HEK293T (cell line): ENCODE data around the gene CPT1A.

Experiments
- CTCF ChIA-PET: fragments of 350-600 bp; formaldehyde crosslinking; extraction: SDS; loops from one replicate; lab custom pipeline; 2021; ENCODE audit warnings: antibody characterized with exemption, inconsistent platforms; lab: Yijun Ruan, JAX
- POLR2A ChIA-PET: fragments of 350-600 bp; formaldehyde crosslinking; extraction: SDS; loops from one replicate; lab custom pipeline; 2020; ENCODE audit warnings: antibody characterized with exemption, inconsistent platforms; lab: Yijun Ruan, JAX
- DNase-seq: peaks from one replicate; pipeline ENCODE4 v3.0.0; 2012; ENCODE audit warnings: mixed read lengths; ENCODE audit errors: extremely low spot score
- ARNT ChIP-seq: fragments of 450-650 bp; IDR thresholded peaks from 2 replicates; pipeline ENCODE4 v1.6.1; 2017; ENCODE audit warnings: mild to moderate bottlenecking
- BHLHE40 ChIP-seq: fragments of 450-650 bp; IDR thresholded peaks from 2 replicates; pipeline ENCODE4 v1.6.1; 2016; ENCODE audit warnings: mild to moderate bottlenecking, moderate library complexity, borderline replicate concordance
- CTBP1 ChIP-seq: fragments of 450-650 bp; IDR thresholded peaks from 2 replicates; pipeline ENCODE4 v1.6.1; 2016; ENCODE audit warnings: borderline replicate concordance
- ELF4 ChIP-seq: fragments of 450-650 bp; IDR thresholded peaks from 2 replicates; pipeline ENCODE4 v1.6.1; 2017; ENCODE audit warnings: antibody characterized with exemption
- FOXA1 ChIP-seq: fragments of 450-650 bp; IDR thresholded peaks from 2 replicates; pipeline ENCODE4 v1.6.1; 2016; ENCODE audit warnings: mild to moderate bottlenecking
- FOXK2 ChIP-seq: fragments of 450-650 bp; IDR thresholded peaks from 2 replicates; pipeline ENCODE4 v1.6.1; 2016; ENCODE audit warnings: mild to moderate bottlenecking
- FOXM1 ChIP-seq: fragments of 450-650 bp; IDR thresholded peaks from 2 replicates; pipeline ENCODE4 v1.6.1; 2017; ENCODE audit warnings: mild to moderate bottlenecking, borderline replicate concordance
- HDGF ChIP-seq: fragments of 450-650 bp; IDR thresholded peaks from 2 replicates; pipeline ENCODE4 v1.6.1; 2017; ENCODE audit warnings: antibody characterized with exemption, borderline replicate concordance
- L3MBTL2 ChIP-seq: fragments of 450-650 bp; conservative IDR thresholded peaks from 2 replicates; pipeline ENCODE4 v1.6.1; 2016; ENCODE audit warnings: mild to moderate bottlenecking
- LEF1 ChIP-seq: fragments of 450-650 bp; IDR thresholded peaks from 2 replicates; pipeline ENCODE4 v1.6.1; 2017; ENCODE audit warnings: mild to moderate bottlenecking, borderline replicate concordance
- NFRKB ChIP-seq: fragments of 450-650 bp; IDR thresholded peaks from 2 replicates; pipeline ENCODE4 v1.6.1; 2016; ENCODE audit warnings: mild to moderate bottlenecking, moderate library complexity
- SP1 ChIP-seq: fragments of 450-650 bp; IDR thresholded peaks from 2 replicates; pipeline ENCODE4 v1.6.1; 2017
- SUZ12 ChIP-seq: fragments of 450-650 bp; IDR thresholded peaks from 2 replicates; pipeline ENCODE4 v1.6.1; 2016; ENCODE audit warnings: mild to moderate bottlenecking
- TARDBP ChIP-seq: fragments of 450-650 bp; IDR thresholded peaks from 2 replicates; pipeline ENCODE4 v1.6.1; 2016
- ZNF384 ChIP-seq: fragments of 450-650 bp; IDR thresholded peaks from 2 replicates; pipeline ENCODE4 v1.6.1; 2016
- TF ChIP-seq, protein P1 (sequence below): fragments of 450-650 bp; IDR thresholded peaks from 2 replicates; pipeline ENCODE4 v1.6.1; 2016

CPT1A gene

DNA sequence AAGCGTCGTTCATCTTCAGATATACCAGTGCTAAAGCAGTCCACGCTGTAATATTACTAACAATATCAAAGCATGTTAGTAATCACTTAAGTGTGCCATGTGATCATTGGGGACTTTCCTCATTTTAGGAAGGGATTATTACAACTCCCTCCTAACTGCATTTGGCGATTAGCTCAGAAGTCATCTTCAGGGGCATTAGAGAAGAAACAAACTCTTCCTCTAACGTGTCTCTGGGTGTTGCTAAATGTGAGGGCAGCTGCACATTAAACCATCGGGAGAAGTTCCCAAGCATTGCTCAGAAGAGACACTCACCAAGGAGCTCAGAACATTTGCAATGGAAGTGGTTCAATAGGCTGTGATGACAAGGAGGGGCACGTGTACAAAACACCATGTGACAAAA lies 107.6 kb downstream of the CPT1A start:
- POLR2A ChIA-PET: no interaction called here

DNA sequence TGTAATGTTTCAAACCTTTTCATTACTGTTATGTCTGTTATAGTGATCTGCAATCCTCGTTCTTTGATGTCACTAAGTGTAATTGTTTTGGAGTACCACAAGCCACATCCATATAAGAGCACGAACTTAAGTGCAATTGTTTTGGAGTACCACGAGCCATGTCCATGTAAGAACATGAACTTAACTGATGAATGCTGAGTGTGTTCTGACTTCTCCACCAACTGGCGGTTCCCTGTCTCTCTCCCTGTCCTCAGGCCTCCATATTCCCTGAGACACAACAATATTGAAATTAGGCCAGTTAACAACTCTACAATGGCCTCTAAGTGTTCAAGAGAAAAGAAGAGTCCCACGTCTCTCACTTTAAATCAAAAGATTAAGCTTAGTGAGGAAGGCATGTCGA lies 113.9 kb downstream of the CPT1A start:
- CTCF ChIA-PET: no interaction called here
- POLR2A ChIA-PET: no interaction called here
- no peak for DNase-seq
- TF ChIP-seq BHLHE40 (no peak), LEF1 (no peak)
- TF ChIP-seq, protein P1, sequence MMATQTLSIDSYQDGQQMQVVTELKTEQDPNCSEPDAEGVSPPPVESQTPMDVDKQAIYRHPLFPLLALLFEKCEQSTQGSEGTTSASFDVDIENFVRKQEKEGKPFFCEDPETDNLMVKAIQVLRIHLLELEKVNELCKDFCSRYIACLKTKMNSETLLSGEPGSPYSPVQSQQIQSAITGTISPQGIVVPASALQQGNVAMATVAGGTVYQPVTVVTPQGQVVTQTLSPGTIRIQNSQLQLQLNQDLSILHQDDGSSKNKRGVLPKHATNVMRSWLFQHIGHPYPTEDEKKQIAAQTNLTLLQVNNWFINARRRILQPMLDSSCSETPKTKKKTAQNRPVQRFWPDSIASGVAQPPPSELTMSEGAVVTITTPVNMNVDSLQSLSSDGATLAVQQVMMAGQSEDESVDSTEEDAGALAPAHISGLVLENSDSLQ: no peak

More for the DNA sequence above, 107.6 kb downstream of the CPT1A start:
- no peak for DNase-seq
- no peak for TF ChIP-seq TARDBP
- TF ChIP-seq BHLHE40: no peak
- no peak for TF ChIP-seq FOXM1
- TF ChIP-seq HDGF: no peak
- TF ChIP-seq SUZ12: no peak
- TF ChIP-seq CTBP1: no peak
- TF ChIP-seq L3MBTL2: no peak
- TF ChIP-seq ELF4: no peak
- TF ChIP-seq FOXK2: no peak
- TF ChIP-seq NFRKB: no peak
- CTCF ChIA-PET: no interaction called here

DNA sequence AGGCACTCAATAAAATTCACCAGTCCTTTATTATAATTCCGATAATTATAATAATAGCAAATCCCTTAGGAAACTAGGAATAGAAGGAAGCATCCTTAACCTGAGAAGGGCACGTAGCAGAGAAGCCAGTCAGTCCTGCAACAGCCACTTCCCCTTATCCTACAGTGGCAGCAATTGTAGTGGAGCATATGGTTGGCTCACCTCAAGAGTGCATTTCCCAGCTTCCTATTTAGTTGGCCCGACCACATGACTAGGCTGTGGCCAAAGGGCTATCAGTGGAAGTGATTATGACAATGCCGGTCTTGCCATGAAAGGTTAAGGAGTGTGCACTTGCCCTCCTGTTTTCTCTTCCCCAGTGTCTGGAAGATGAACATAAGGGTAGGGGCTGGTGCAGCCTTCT lies 117.4 kb downstream of the CPT1A start:
- TF ChIP-seq SP1 (no peak), FOXM1 (no peak), CTBP1 (no peak), TARDBP (no peak), BHLHE40 (no peak), ZNF384 (no peak), FOXK2 (no peak)
- TF ChIP-seq, protein P1: no peak
- POLR2A ChIA-PET: no interaction called here
- CTCF ChIA-PET: no interaction called here
- DNase-seq: no peak

DNA sequence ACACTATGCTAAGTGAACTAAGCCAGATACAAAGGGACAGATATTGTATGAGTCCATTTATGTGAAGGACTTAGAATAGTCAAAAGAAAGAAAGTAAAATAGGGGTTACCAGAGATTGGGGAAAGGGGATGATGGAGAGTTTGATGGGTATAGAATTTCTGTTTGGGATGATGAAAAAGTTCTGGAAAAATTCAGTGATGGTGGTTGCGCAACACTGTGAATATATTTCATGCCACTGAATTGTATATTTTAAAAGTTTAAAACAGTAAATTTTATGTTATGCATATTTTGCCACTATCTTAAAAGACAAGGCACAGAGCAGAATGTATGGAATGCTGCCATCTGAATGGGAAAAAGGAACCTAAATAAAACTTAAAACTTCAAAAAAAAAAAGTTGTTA lies 119.6 kb downstream of the CPT1A start:
- TF ChIP-seq HDGF (no peak), ZNF384 (no peak), ELF4 (no peak), BHLHE40 (no peak), LEF1 (no peak), ARNT (no peak), SUZ12 (no peak)
- TF ChIP-seq, protein P1: no peak
- POLR2A ChIA-PET: no interaction called here
- CTCF ChIA-PET: no interaction called here
- DNase-seq: no peak

DNA sequence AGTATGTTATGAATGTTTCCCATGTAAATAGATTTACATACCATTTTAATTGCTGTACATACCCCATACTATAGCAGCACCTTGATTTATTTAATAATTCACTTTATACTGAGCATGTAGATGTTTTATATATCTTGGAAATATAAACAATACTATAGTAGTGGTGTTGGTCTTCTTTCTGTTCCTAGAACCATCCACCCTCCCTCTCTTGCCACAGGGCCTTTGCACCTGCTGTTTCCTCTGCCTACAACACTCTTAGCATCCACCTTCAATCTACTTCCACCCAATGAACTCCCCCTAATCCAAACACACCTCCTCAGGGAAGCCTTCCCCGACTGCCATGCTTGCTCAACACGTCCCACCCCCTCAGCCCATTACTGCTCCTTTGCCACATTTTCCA lies 120.6 kb downstream of the CPT1A start:
- ChIA-PET CTCF (no interaction called here), POLR2A (no interaction called here)
- TF ChIP-seq LEF1 (no peak), FOXA1 (no peak), FOXK2 (no peak), ARNT (no peak)
- DNase-seq: no peak

DNA sequence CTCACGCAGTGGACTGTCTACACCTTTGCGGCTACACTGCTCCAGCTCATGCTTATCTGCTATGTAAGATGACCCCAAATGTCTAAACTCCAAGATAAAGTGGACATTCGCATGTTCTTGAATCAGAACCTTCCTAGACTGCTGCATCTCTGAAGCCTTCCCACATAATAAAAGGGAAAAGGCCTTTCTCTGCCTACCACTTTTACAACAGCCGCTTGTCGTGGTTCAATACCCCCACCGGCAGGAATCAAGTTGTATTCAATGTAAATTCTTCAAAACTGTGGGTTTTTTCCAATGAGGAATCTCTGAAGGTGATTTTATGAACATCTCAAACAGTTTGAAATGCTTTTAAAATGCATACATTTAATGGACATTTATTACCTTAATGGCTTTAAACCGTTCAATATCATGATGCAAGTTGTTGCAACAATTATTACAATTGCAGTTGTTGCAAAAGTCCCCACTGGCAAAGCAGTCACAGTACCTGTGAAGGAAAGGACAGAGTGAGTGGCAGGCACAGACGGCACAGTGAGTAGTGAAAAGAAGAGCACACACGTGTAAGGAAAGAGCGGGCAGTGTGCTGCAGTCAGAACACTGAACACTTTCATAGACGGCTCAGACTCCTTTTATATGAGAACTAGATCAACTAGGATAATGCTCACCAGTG lies 126.1 kb downstream of the CPT1A start:
- TF ChIP-seq BHLHE40: no peak
- DNase-seq: no peak
- ChIA-PET POLR2A (no interaction called here), CTCF (no interaction called here)

DNA sequence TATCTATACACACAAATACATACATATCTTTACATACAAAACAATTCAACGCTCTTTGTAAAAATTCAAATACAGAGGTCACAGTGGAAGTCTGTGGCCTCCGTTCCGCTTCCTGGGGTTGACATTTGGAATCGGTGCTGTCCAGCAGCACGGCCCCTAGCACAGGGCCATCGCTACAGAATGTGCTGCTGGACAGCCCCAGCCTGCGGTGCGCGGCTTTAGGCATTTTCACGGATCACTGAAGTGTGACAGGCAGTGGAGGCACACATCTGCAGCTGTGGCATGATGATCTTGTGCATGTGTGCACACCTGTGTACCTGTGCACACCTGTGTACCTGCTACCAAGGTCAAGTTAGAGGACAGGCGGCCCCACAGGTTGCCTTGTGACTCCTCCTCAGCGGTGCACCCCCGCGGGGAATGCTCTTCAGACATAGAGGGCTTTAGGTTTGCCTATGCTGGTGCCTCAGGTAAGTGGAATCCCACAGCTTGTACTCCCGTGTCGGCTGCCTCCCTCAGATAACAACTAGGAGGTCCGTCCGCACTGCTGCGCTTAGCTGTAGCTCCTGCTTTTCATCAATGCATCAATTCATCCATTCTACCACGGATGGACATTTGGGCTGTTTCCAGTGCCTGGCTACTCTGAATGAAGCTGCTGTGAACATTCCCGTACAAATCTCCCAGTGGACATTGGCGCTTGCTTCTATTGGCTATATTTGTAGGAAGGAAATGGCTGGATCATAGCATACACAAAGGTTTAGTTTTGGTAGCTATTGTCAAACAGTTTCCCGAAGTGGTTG lies 127.5 kb downstream of the CPT1A start:
- ChIA-PET POLR2A (no interaction called here), CTCF (no interaction called here)
- no peak for TF ChIP-seq HDGF
- no peak for TF ChIP-seq LEF1
- TF ChIP-seq ARNT: no peak
- TF ChIP-seq FOXM1: no peak
- TF ChIP-seq SUZ12: no peak
- TF ChIP-seq, protein P1: no peak
- no peak for TF ChIP-seq ELF4
- no peak for TF ChIP-seq CTBP1
- no peak for TF ChIP-seq SP1
- TF ChIP-seq NFRKB: no peak
- no peak for TF ChIP-seq L3MBTL2
- TF ChIP-seq FOXK2: no peak
- TF ChIP-seq BHLHE40: no peak
- TF ChIP-seq ZNF384: no peak
- TF ChIP-seq FOXA1: no peak
- no peak for TF ChIP-seq TARDBP
- DNase-seq: no peak
